ENCODE data around the gene TMEM150B. TPM values are rescaled to one million over a fixed set of nuclear protein-coding genes. Genes with fewer than 3 reads are reported as not detected.

The TMEM150B gene
- total and polyA plus RNA-seq, 2 donors (not counting 3 experiments of a cell fraction or from before 2014, with no cell fraction given): not detected

- ChIA-PET CTCF (interaction anchor here (1.5 kb wide), 1 partner anchor 32 kb away, joined by 3 read pairs; no protein-coding TSS in a partner anchor), POLR2A (no interaction called here)
- Histone ChIP-seq H3K27me3 (ENCODE audit: control insufficient read depth in 2 of 2, insufficient read depth in 2 of 2, low read length in 2 of 2) (peaks cover 0 to 2% of the 10 kb centered on the region in 2 experiments), H3K4me3 (replicated peaks in 1 of 3; ENCODE audit: insufficient read depth in 1 of 3, low read depth in 1 of 3, low read length in 3 of 3) (no peak overlapping the region), H3K9me1 (replicated peaks; ENCODE audit: control insufficient read depth, extremely low read depth, insufficient read depth, low read length) (no peaks in the 10 kb centered on the region), H3K4me2 (ENCODE audit: insufficient read depth, low read length) (no peak overlapping the region), H3K9me3 (replicated peaks; ENCODE audit: control insufficient read depth, insufficient read depth, low read length) (no peaks in the 10 kb centered on the region), H3K4me1 (ENCODE audit: control insufficient read depth, extremely low read depth, insufficient read depth, low read length) (no peaks in the 10 kb centered on the region), H4K20me1 (replicated peaks; ENCODE audit: control insufficient read depth, extremely low read depth, insufficient read depth, low read length) (no peaks in the 10 kb centered on the region), H3K79me2 (ENCODE audit: control insufficient read depth, insufficient read depth, low read length) (no peaks in the 10 kb centered on the region), H3K27ac (ENCODE audit: insufficient read depth, low read depth, low read length) (no peak overlapping the region), H2AFZ (ENCODE audit: low read depth, low read length) (no peak overlapping the region), H3K9ac (replicated peaks; ENCODE audit: extremely low read depth, insufficient read depth, low read length) (no peak overlapping the region), H3K36me3 (ENCODE audit: control insufficient read depth in 2 of 2, extremely low read depth in 1 of 2, insufficient read depth in 2 of 2, low read length in 2 of 2) (no peaks in the 10 kb centered on the region)
- FAIRE-seq (no peak), DNase-seq (ENCODE audit: low read depth, low spot score) (no peak)
- intact Hi-C loops (cut with micrococcal nuclease) (no loop called here), dilution Hi-C loops (cut with MboI; ENCODE audit: extremely low pct_ligation_motif_present, low sequenced_read_pairs) (no loop called here)
- no peak for TF ChIP-seq MAX (IDR thresholded peaks at IDR 0.05; ENCODE audit: insufficient read depth, insufficient read length)
- no peak for TF ChIP-seq POLR2A (IDR thresholded peaks at IDR 0.05; ENCODE audit: low read depth, low read length)
- TF ChIP-seq POLR2AphosphoS5 (IDR thresholded peaks at IDR 0.05; ENCODE audit: insufficient read depth, low read depth, low read length): no peak
- TF ChIP-seq CTCF (IDR thresholded peaks at IDR 0.05; ENCODE audit: extremely low read depth in 1 of 2, insufficient read depth in 1 of 2, low read depth in 1 of 2, low read length in 2 of 2): no peak
- no peak for TF ChIP-seq MYC (IDR thresholded peaks at IDR 0.05; ENCODE audit: low read depth, low read length)
- TF ChIP-seq FOS (IDR thresholded peaks at IDR 0.05; ENCODE audit: borderline replicate concordance, insufficient read depth, low read length): no peak
- no peak for TF ChIP-seq EZH2 (IDR thresholded peaks at IDR 0.05; ENCODE audit: borderline replicate concordance, low read depth, low read length, severe bottlenecking)
- no peak for TF ChIP-seq GATA2 (IDR thresholded peaks at IDR 0.05; ENCODE audit: insufficient read depth, insufficient read length, low read depth, low read length)
- no peak for TF ChIP-seq JUN (IDR thresholded peaks at IDR 0.05; ENCODE audit: borderline replicate concordance, insufficient read depth, insufficient read length, low read depth)
- no TSS peak for BruUV-seq (replicated peaks)
Observed at GRCh38 chr19:55324662-55325061, 479 bp downstream of the TMEM150B start.
